H1 (cell line): ENCODE results near the gene TAX1BP3. TPM values are rescaled to one million over a fixed set of nuclear protein-coding genes. Genes with fewer than 3 reads are reported as not detected.

Experiments used
- CTCF ChIA-PET: fragments of 300-600 bp; sonication (Branson Sonifier 250); formaldehyde crosslinking; loops from one replicate; lab custom pipeline; 2021; ENCODE audit not compliant: partially characterized antibody; lab: Charles Lee
- POLR2A ChIA-PET: fragments of 300-600 bp; sonication (Branson Sonifier 250); formaldehyde crosslinking; loops from one replicate; lab custom pipeline; 2021; ENCODE audit warnings: inconsistent platforms; ENCODE audit not compliant: partially characterized antibody; lab: Charles Lee
- DNase-seq, 2 experiments: peaks; one replicate each; pipeline versions ENCODE4 v3.0.0 to v3.0.0-alpha.2; 2010 to 2022; ENCODE audit warnings: low spot score in 2 of 2, low read depth in 1 of 2, mixed read lengths in 1 of 2
- FAIRE-seq: peaks from 2 replicates; lab custom pipeline; 2011; peaks lifted over from hg19 to GRCh38; lab: Jason Lieb, UNC
- H2AFZ ChIP-seq: 2 replicates; pipeline ENCODE4 v1.8.1; 2012; ENCODE audit warnings: low read length, inconsistent platforms
- H2AK5ac ChIP-seq: 2 replicates; pipeline ENCODE4 v1.6.1; 2013; ENCODE audit warnings: low read depth, low read length
- H2BK120ac ChIP-seq: replicated peaks from 2 replicates; pipeline ENCODE3; 2013; ENCODE audit warnings: low read depth, low read length, inconsistent platforms
- H2BK12ac ChIP-seq: 2 replicates; pipeline ENCODE4 v1.6.1; 2013; ENCODE audit warnings: low read depth, low read length
- H2BK15ac ChIP-seq: 2 replicates; pipeline ENCODE4 v1.6.1; 2013; ENCODE audit warnings: low read length
- H2BK20ac ChIP-seq: 2 replicates; pipeline ENCODE4 v1.6.1; 2013; ENCODE audit warnings: low read length
- H2BK5ac ChIP-seq: 2 replicates; pipeline ENCODE4 v1.6.1; 2013; ENCODE audit warnings: low read depth, low read length
- H3K14ac ChIP-seq: 2 replicates; pipeline ENCODE4 v1.6.1; 2013; ENCODE audit warnings: inconsistent platforms; ENCODE audit not compliant: insufficient read length
- H3K18ac ChIP-seq: 2 replicates; pipeline ENCODE4 v1.6.1; 2013; ENCODE audit warnings: low read length; ENCODE audit errors: extremely low read depth
- H3K23ac ChIP-seq: 2 replicates; pipeline ENCODE4 v1.6.1; 2013; ENCODE audit warnings: inconsistent platforms; ENCODE audit not compliant: insufficient read length
- H3K23me2 ChIP-seq: 2 replicates; pipeline ENCODE4 v1.6.1; 2013; ENCODE audit warnings: low read depth, low read length
- H3K27ac ChIP-seq: 2 replicates; pipeline ENCODE4 v1.6.1; 2011; ENCODE audit warnings: low read depth, low read length, inconsistent platforms
- H3K27me3 ChIP-seq, 4 experiments: replicated peaks in 1 of 4; 1 replicate in 1 of 4; 2 replicates in 3 of 4; pipeline versions ENCODE4 v1.6.1 to v1.8.1; 2011 to 2013; ENCODE audit warnings: low read length in 3 of 4, mild to moderate bottlenecking in 3 of 4, inconsistent platforms in 2 of 4, mixed read lengths in 2 of 4, moderate library complexity in 1 of 4; ENCODE audit not compliant: control insufficient read depth in 3 of 4, insufficient read depth in 3 of 4; ENCODE audit errors: extremely low read depth in 1 of 4
- H3K36me3 ChIP-seq, 4 experiments: 2 replicates each; pipeline versions ENCODE4 v1.6.1 to v1.8.1; 2011 to 2013; ENCODE audit warnings: mild to moderate bottlenecking in 4 of 4, low read length in 3 of 4, moderate library complexity in 2 of 4, control low read depth in 1 of 4, inconsistent platforms in 1 of 4; ENCODE audit not compliant: insufficient read depth in 4 of 4, control insufficient read depth in 2 of 4
- H3K4ac ChIP-seq: replicated peaks from 2 replicates; pipeline ENCODE3; 2013; ENCODE audit warnings: low read length, low read depth, mixed read lengths, inconsistent platforms; ENCODE audit not compliant: insufficient read length
- H3K4me1 ChIP-seq, 4 experiments: replicated peaks in 1 of 4; 1 replicate in 1 of 4; 2 replicates in 3 of 4; pipeline versions ENCODE4 v1.6.1 to v1.8.1; 2011 to 2013; ENCODE audit warnings: low read length in 3 of 4, inconsistent platforms in 2 of 4, mixed read lengths in 1 of 4; ENCODE audit not compliant: insufficient read depth in 4 of 4, control insufficient read depth in 3 of 4
- H3K4me2 ChIP-seq, 2 experiments: 2 replicates each; pipeline versions ENCODE4 v1.6.1 to v1.8.1; 2011 to 2013; ENCODE audit warnings: low read depth in 2 of 2, low read length in 2 of 2, control low read depth in 1 of 2, inconsistent platforms in 1 of 2, mild to moderate bottlenecking in 1 of 2; ENCODE audit not compliant: insufficient read depth in 1 of 2
- H3K4me3 ChIP-seq, 4 experiments: fragments of 200-600, 300-600 bp in 1 of 4; sonication (generic), shearing (Covaris generic), sonication (Bioruptor Twin) in 1 of 4; 2 replicates each; pipeline versions ENCODE4 v1.5.1 to v1.8.1; 2011 to 2016; ENCODE audit warnings: low read length in 4 of 4, low read depth in 3 of 4, control low read depth in 2 of 4, inconsistent platforms in 2 of 4, mild to moderate bottlenecking in 2 of 4, mixed read lengths in 1 of 4, moderate library complexity in 1 of 4; ENCODE audit not compliant: insufficient read depth in 2 of 4; ENCODE audit errors: extremely low read depth in 1 of 4
- H3K56ac ChIP-seq: replicated peaks from 2 replicates; pipeline ENCODE3; 2013; ENCODE audit warnings: low read depth, mild to moderate bottlenecking, mixed read lengths, low read length, inconsistent platforms; ENCODE audit not compliant: insufficient read length
- H3K79me1 ChIP-seq: 2 replicates; pipeline ENCODE4 v1.6.1; 2013; ENCODE audit warnings: low read depth, low read length, control low read depth
- H3K79me2 ChIP-seq, 2 experiments: 2 replicates each; pipeline versions ENCODE4 v1.6.1 to v1.8.1; 2012 to 2013; ENCODE audit warnings: low read length in 2 of 2, mild to moderate bottlenecking in 2 of 2, inconsistent platforms in 1 of 2; ENCODE audit not compliant: insufficient read depth in 2 of 2, control insufficient read depth in 1 of 2
- H3K9ac ChIP-seq, 4 experiments: replicated peaks in 1 of 4; 1 replicate in 1 of 4; 2 replicates in 3 of 4; pipeline versions ENCODE4 v1.6.1 to v1.8.1; 2011 to 2013; ENCODE audit warnings: low read depth in 3 of 4, low read length in 3 of 4, control low read depth in 2 of 4, mild to moderate bottlenecking in 2 of 4, moderate library complexity in 2 of 4, inconsistent platforms in 1 of 4; ENCODE audit errors: extremely low read depth in 1 of 4
- H3K9me3 ChIP-seq, 2 experiments: 2 replicates each; pipeline versions ENCODE4 v1.6.1 to v1.8.1; 2012 to 2013; ENCODE audit warnings: mild to moderate bottlenecking in 2 of 2, moderate library complexity in 2 of 2, control low read depth in 1 of 2, inconsistent platforms in 1 of 2, low read depth in 1 of 2, low read length in 1 of 2, mixed read lengths in 1 of 2; ENCODE audit not compliant: insufficient read depth in 2 of 2
- H4K20me1 ChIP-seq, 2 experiments: replicated peaks in 1 of 2; 2 replicates each; pipeline versions ENCODE3 to v1.8.1; 2011 to 2013; ENCODE audit warnings: inconsistent platforms in 2 of 2, low read length in 2 of 2, mild to moderate bottlenecking in 1 of 2; ENCODE audit not compliant: insufficient read depth in 2 of 2, control insufficient read depth in 1 of 2
- H4K5ac ChIP-seq: 2 replicates; pipeline ENCODE4 v1.6.1; 2013; ENCODE audit warnings: low read length, low read depth, mixed read lengths, inconsistent platforms; ENCODE audit not compliant: insufficient read length
- H4K8ac ChIP-seq: 2 replicates; pipeline ENCODE4 v1.8.0; 2013; ENCODE audit warnings: mild to moderate bottlenecking, moderate library complexity, low read length, inconsistent platforms; ENCODE audit not compliant: insufficient read depth; ENCODE audit errors: extremely low read depth
- H4K91ac ChIP-seq: replicated peaks from 2 replicates; pipeline ENCODE3; 2013; ENCODE audit warnings: low read length, mixed read lengths, inconsistent platforms; ENCODE audit not compliant: insufficient read length
- CHD2 ChIP-seq: IDR thresholded peaks from 2 replicates; pipeline ENCODE4 v1.6.1; 2012; ENCODE audit warnings: low read length, improper control_type of control experiment
- NANOG ChIP-seq: IDR thresholded peaks from 2 replicates; pipeline ENCODE4 v1.6.1; 2011; ENCODE audit warnings: low read length, low read depth, mild to moderate bottlenecking, inconsistent platforms; ENCODE audit not compliant: insufficient read depth, poor library complexity, severe bottlenecking
- WGBS, 2 experiments: shearing (Covaris generic) in 1 of 2; methylation state at CpG; one replicate each; pipeline versions ENCODE4 v1.1.6 to v1.1.7; 2013 to 2015; ENCODE audit warnings: low lambda C conversion rate in 2 of 2, mixed read lengths in 2 of 2, inconsistent platforms in 1 of 2, low coverage in 1 of 2, missing lambda C conversion rate in 1 of 2; ENCODE audit not compliant: insufficient replicate concordance in 2 of 2, insufficient coverage in 1 of 2, insufficient read length in 1 of 2; ENCODE audit errors: extremely low coverage in 1 of 2, missing lambda C conversion rate in 1 of 2; 5-methylcytosine and 5-hydroxymethylcytosine counted together
- polyA plus RNA-seq, 7 experiments: library from polyadenylated mRNA; depleted of rRNA in 3 of 7; stranded (reverse) in 5 of 7; unstranded in 2 of 7; fragments of >200 nt in 5 of 7; fragments of 200-250 nt in 2 of 7; gene quantifications; 1 replicate in 5 of 7; 2 replicates in 1 of 7; 4 replicates in 1 of 7; pipeline versions ENCODE4 v1.2.1 to v1.2.3, GENCODE V29; 2011 to 2013; ENCODE audit warnings: missing spikeins in 2 of 7, mixed read lengths in 2 of 7
- total RNA-seq: library from RNA; stranded (reverse); fragmentation: NEBNext Ultra II Directional; extraction: Animal tissue kit (Norgen Biotek cat#: 25700); gene quantifications from 2 replicates; pipeline ENCODE4 v1.2.1, GENCODE V29; 2021
- TF ChIP-seq, protein P1 (sequence below): IDR thresholded peaks from 2 replicates; pipeline ENCODE4 v1.6.1; 2012; ENCODE audit warnings: inconsistent platforms

TAX1BP3 gene
- total and polyA plus RNA-seq, 2 of the 8 experiments (the other 6 are each of a cell fraction or from before 2014, with no cell fraction given), result 65.3 to 81.8 TPM

DNA sequence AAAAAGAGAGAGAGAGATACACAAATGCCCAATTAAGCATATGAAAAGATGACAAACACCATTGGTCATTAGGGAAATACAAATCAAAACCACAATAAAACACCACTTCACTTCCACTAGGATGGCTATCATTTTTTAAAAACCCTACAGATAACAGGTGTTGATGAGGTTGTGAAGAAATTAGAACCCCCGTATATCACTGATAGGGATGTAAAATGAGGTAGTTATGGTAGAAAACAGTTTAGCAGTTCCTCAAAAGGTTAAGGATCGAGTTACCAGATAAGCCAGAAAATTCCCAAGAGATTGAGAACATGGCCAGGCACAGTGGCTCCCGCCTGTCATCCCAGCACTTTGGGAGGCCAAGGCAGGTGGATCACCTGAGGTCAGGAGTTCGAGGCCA lies 24.8 kb upstream of the TAX1BP3 start:
- Histone ChIP-seq H2BK120ac (no peak overlapping the region), H3K9me3 (no peaks in the 10 kb centered on the region), H4K5ac (no peak overlapping the region), H3K4ac (no peak overlapping the region), H4K20me1 (peaks cover 0 to 8% of the 10 kb centered on the region in 2 experiments), H2BK15ac (no peak overlapping the region), H2BK5ac (no peak overlapping the region), H3K4me3 (no peak overlapping the region), H3K27ac (no peak overlapping the region), H3K14ac (no peak overlapping the region), H3K79me1 (no peaks in the 10 kb centered on the region), H3K23ac (no peak overlapping the region), H3K27me3 (peaks cover 0 to 22% (median 13%) of the 10 kb centered on the region in 4 experiments; a peak in 6 of 7 replicates), H2BK12ac (no peak overlapping the region), H3K79me2 (no peaks in the 10 kb centered on the region), H3K56ac (no peak overlapping the region), H3K18ac (no peak overlapping the region), H2AK5ac (no peak overlapping the region), H4K8ac (no peak overlapping the region), H2AFZ (no peak overlapping the region), H2BK20ac (no peak overlapping the region), H3K4me1 (peaks cover 0 to 14% (median 8%) of the 10 kb centered on the region in 4 experiments; a peak in 5 of 7 replicates), H3K9ac (no peak overlapping the region), H3K23me2 (peaks cover 9% of the 10 kb centered on the region; the same call in 1 of the 2 replicates), H3K36me3 (no peaks in the 10 kb centered on the region)
- FAIRE-seq, result no peak
- no peak for DNase-seq
- ChIA-PET CTCF (interaction anchor here (0.7 to 3.3 kb wide), 5 partner anchors 10 to 43 kb away, joined by 3 to 29 read pairs (median 4); no protein-coding TSS in a partner anchor), POLR2A (no interaction called here)
- 89% methylated on average over 4 of the region's 4 CpGs; no CpG with 5 or more reads in 1 of the 2 experiments for WGBS, 2 experiments
- TF ChIP-seq, protein P1, sequence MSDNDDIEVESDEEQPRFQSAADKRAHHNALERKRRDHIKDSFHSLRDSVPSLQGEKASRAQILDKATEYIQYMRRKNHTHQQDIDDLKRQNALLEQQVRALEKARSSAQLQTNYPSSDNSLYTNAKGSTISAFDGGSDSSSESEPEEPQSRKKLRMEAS, result no peak
- TF ChIP-seq NANOG, result no peak
- TF ChIP-seq CHD2, result no peak
- TF ChIP-seq, all 59 proteins: peak for 0
- no peak overlapping the region for H3K4me2 ChIP-seq
- H4K91ac ChIP-seq, result no peak overlapping the region
